H7 (cell line): ENCODE results near the gene NUSAP1. TPM values are rescaled to one million over a fixed set of nuclear protein-coding genes. Genes with fewer than 3 reads are reported as not detected.
A peak's percentile ranks its signal among the peaks of the same experiment; 100 is the strongest.
"Not testable (repeated sequence)": the region's sequence is repeated elsewhere in the genome, so short reads cannot be mapped to it uniquely, and the experiment has no call there.

Experiments used
- DNase-seq: peaks from one replicate; pipeline ENCODE4 v3.0.0; 2012
- H3K27me3 ChIP-seq: 2 replicates; pipeline ENCODE4 v1.6.0; 2011; ENCODE audit warnings: mild to moderate bottlenecking, low read length; ENCODE audit not compliant: control insufficient read depth, insufficient read depth
- H3K36me3 ChIP-seq: replicated peaks from 2 replicates; pipeline ENCODE4 v1.5.1; 2011; ENCODE audit warnings: low read length; ENCODE audit not compliant: control insufficient read depth, insufficient read depth
- H3K4me3 ChIP-seq: 2 replicates; pipeline ENCODE4 v1.5.1; 2011; ENCODE audit warnings: low read depth, mild to moderate bottlenecking, control low read depth, low read length, moderate library complexity; ENCODE audit not compliant: insufficient read depth
- total RNA-seq: library from RNA; depleted of rRNA; stranded (reverse); fragments of >200 nt; shearing (Covaris generic); gene quantifications from 2 replicates; pipeline ENCODE4 v1.2.3, GENCODE V29; 2014; rRNA removed

NUSAP1 gene, protein sequence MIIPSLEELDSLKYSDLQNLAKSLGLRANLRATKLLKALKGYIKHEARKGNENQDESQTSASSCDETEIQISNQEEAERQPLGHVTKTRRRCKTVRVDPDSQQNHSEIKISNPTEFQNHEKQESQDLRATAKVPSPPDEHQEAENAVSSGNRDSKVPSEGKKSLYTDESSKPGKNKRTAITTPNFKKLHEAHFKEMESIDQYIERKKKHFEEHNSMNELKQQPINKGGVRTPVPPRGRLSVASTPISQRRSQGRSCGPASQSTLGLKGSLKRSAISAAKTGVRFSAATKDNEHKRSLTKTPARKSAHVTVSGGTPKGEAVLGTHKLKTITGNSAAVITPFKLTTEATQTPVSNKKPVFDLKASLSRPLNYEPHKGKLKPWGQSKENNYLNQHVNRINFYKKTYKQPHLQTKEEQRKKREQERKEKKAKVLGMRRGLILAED
- 148 and 188 TPM in 2 replicates for total RNA-seq

DNA sequence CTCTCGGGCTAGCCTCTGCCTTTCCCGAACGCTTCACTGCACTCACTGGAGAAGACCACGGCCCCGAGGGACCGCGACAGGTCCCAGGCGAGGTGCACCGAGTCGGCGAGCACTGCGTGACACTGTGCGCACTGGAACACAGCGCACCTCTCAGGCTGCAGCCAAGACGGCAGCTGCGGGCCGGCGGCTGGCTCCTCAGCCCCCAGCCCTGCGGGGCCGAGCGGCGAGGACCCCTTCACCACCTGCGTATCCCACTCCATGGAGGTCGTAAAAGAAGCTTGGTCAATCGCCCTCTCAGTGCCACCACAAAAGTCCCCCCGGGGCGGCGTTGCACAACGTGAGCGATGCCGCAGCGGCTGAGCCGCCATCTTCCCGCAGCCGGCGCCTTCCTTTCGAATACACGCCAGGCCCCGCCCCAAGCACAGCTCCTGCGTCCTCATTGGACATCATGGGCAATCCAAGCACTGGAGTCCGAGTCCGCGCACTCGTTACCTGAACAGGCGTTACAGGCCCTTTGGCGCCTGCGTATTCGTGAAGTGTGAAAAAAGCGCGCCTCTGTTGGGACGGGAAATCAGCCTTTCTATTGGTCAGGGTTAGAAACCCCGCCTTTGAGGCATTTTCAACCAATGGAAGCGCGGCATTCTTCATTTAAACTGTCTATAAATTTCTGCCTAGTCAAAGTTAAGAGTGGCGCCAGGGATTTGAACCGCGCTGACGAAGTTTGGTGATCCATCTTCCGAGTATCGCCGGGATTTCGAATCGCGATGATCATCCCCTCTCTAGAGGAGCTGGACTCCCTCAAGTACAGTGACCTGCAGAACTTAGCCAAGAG, at the start of gene NUSAP1, which contains the start of gene OIP5:
TSS of gene NUSAP1 (plus strand) at position 688 of the 832 bp plus-strand sequence. CDS start at position 765, 77 bp downstream.
TSS of gene OIP5 (minus strand) at position 398 of the 832 bp plus-strand sequence. CDS start at position 368, 30 bp downstream.
- H3K4me3 ChIP-seq: peak within 1 kb of the TSS; percentile 99
- peak; percentile 95 for DNase-seq
- H3K36me3 ChIP-seq: peaks cover 3% of the 10 kb centered on the region; the same call in 1 of the 2 replicates
- H3K27me3 ChIP-seq: no peaks in the 10 kb centered on the region

DNA sequence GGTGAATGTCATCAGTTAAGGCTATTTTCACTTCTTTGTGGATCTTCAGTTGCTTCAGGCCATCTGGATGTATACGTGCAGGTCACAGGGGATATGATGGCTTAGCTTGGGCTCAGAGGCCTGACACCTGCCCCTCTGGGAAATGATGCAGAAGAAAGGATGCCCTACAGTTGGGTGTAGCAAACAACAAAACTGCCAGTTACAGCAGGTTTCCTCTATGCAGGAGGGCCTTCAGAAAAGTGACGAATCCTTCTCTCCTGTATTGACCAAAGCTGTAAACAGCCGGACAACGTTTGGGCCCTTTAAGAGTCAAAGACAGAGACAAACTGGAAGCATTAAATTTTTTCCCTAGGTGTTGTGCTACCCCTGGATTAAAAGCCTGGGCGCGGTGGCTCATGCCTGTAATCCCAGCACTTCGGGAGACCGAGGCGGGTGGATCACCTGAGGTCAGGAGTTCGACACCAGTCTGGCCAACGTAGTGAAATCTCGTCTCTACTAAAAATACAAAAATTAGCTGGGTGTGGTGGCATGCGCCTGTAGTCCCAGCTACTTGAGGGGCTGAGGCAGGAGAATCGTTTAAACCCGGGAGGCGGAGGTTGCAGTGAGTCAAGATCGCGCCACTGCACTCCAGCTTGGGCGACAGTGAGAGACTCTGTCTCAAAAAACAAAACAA, 49.6 kb upstream of the NUSAP1 start:
- not testable (repeated sequence) for H3K27me3 ChIP-seq
- Histone ChIP-seq H3K4me3 (peak overlapping the region; percentile 29), H3K36me3 (peaks cover 18% of the 10 kb centered on the region)
- DNase-seq: peak; percentile 17

DNA sequence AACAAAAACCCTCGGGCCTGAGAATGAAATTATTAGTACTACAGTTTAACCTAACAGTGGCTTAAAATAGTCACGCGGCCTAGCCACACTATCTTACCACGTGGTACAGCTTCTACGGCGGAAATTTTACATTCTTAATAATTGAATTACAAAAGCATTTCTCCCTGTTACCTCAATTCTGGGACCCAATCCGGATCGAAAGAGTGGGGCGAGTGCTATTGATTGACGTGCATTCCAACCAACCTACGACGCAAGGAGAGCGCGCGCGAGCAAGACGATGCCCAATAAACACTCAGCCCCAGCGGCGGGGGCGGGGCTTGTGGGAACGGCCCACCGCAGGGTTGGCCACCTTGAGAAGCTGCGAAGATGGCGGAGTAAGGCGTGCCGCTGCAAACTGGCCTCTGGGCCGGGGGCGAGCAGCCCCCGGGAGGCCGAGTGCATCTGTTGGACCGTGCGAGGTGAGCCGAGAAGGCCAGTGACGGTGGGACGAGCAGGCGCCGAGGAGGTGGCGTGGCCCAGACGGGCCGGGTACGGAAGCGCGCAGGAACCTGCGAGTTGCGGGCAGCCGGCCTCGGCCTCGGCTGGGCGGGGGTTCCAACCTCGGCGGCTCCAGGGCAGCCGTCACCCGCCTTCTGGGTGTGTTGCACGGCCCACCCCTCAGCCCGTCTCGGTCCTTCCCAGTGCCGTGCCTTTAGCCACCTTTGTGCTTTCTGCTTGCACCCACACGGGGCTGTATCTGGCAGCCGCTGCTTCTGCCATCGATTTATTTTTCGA, 48.8 kb upstream of the NUSAP1 start:
- peaks cover 25% of the 10 kb centered on the region for H3K36me3 ChIP-seq
- H3K4me3 ChIP-seq: peak overlapping the region; percentile 99

DNA sequence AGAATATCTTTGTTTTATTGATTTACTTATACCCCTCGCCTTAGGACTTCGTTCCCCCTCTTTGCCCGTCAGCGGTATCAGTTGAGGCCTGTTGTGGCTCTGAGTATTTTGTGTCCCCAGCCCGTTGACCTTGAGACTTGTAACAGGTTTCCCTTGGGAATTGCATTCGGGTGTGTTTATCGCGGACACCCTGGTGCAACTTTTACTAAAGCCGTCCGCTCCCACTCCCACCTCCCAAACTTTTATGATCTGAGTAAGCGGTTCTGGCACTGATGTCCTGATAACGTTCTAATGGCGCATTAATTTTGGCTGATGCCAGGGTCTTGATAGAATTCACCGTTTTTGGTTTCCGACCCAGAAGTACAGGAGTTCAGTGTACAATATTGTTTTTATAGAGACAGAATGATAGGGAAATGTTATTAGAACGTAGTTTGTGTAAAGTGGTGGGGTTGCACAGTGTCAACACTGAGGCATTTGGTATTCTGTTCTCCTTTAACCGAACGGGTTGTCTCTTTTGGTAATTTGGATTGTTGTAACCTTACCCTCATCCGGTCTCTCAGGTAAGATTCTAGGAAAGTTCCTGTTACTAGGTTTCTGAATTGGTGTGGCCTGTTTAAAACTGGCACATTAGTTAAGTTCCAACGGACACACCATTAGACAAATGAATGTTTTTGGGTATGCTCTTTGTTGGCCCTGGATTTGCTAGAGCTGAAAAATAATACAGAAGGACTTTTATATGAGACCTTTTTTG, 48.1 kb upstream of the NUSAP1 start:
- Histone ChIP-seq H3K4me3 (peak overlapping the region; percentile 99), H3K36me3 (peaks cover 23% of the 10 kb centered on the region), H3K27me3 (no peaks in the 10 kb centered on the region)
- DNase-seq: peak; percentile 30

More for the DNA sequence above, 48.8 kb upstream of the NUSAP1 start:
- no peaks in the 10 kb centered on the region for H3K27me3 ChIP-seq
- DNase-seq: peak; percentile 98

DNA sequence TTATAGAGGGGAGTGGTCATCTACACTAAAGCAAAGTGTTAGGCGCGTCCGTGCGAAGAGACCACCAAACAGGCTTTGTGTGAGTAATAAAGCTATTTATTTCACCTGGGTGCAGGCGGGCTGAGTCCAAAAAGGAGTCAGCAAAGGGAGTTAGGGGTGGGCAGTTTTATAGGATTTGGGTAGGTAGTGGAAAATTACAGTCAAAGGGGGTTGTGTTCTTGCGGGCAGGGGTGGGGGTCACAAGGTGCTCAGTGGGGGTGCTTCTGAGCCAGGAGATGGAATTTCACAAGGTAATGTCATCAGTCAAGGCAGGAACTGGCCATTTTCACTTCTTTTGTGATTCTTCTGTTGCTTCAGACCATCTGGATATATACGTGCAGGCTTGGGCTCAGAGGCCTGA, 47.4 kb upstream of the NUSAP1 start:
- peaks cover 19% of the 10 kb centered on the region for H3K36me3 ChIP-seq
- H3K4me3 ChIP-seq: peak overlapping the region; percentile 99
- no peaks in the 10 kb centered on the region for H3K27me3 ChIP-seq
- no peak for DNase-seq

DNA sequence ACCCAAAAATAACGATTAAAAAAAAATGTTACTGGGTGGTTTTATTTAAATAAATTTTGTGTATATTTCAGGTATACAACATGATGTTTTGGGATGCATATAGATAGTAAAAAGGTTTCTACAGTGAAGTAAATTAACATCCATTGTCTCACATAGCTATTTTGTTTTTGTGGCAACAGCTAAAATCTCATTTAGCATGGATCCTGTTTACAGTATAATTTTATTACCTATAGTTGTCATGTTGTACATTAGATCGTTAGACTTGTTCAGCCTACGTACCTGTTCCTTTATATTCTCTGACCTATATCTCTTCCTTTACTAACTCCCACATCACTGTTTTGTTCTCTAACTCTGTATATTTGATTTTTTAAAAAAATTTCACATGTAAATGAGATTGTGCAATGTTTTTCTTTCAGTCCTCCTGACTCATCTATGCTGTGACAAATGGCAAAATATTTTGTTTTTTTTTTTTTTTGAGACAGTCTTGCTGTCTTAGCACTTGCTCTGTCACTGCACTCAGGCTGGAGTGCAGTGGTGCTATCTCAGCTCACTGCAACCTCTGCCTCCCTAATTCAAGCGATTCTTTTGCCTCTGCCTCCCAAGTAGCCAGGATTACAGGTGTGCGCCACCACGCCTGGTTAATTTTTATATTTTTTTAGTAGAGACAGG, 45.9 kb upstream of the NUSAP1 start:
- no peaks in the 10 kb centered on the region for H3K27me3 ChIP-seq
- no peak for DNase-seq
- H3K36me3 ChIP-seq: peaks cover 20% of the 10 kb centered on the region
- H3K4me3 ChIP-seq: no peak overlapping the region

DNA sequence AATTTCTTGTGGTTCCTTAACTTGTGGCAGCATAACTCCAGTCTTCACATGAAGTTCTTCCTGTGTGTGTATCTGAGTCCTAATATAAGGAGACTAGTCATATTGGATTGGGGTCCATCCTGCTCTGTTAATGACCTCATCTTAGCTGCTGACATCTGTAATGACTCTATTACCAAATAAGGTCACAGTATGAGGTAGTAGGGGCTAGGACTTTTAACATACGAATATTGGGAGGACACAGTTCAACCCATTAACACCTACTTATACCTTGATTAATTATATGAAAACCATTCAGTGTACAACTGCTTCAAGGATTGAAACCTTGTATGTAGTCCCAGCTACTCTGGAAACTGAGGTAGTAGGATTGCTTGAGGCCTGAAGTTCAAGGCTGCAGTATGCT, 44.2 kb upstream of the NUSAP1 start:
- Histone ChIP-seq H3K27me3 (no peaks in the 10 kb centered on the region), H3K4me3 (no peak overlapping the region), H3K36me3 (peaks cover 22% of the 10 kb centered on the region)
- DNase-seq: no peak

DNA sequence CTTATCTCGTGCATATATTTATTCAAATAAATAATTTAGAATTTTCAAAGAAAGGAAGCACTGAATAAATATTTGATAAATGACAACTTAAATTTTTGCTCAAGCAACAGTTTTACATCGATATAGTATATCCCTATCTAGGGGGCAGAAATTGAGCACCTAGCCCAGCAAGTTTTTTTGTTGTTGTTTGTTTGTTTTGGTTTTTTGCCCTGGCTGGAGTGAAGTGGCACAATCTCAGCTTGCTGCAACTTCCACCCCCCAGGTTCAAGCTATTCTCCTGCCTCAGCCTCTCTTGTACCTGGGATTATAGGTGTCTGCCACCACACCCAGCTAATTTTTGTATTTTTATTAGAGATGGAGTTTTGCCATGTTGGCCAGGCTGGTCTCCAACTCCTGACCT, 42.7 kb upstream of the NUSAP1 start:
- H3K4me3 ChIP-seq: no peak overlapping the region
- DNase-seq: no peak
- H3K27me3 ChIP-seq: no peaks in the 10 kb centered on the region
- peaks cover 22% of the 10 kb centered on the region for H3K36me3 ChIP-seq

DNA sequence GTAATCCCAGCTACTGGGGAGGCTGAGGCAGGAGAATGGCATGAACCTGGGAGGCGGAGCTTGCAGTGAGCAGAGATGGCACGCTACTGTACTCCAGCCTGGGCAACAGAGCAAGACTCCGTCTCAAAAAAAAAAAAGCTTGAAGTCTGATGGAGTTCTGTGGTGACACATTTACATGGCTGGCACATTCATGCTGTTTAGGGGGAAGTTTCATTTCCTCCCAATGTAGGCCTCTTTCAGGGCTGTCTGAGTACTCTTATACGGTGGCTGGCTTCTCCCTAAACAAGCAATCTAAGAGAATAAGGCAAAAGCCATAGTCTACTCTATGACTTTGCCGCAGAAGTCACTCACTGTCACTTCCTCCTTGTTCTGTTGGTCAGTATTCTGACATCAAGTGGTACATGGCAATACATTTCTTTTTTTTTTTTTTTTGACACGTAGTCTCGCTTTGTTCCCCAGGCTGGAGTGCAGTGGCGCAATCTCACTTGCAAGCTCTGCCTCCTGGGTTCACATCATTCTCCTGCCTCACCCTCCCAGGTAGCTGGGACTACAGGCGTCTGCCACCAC, 41.5 kb upstream of the NUSAP1 start:
- peaks cover 19% of the 10 kb centered on the region for H3K36me3 ChIP-seq
- no peaks in the 10 kb centered on the region for H3K27me3 ChIP-seq
- DNase-seq: no peak
- no peak overlapping the region for H3K4me3 ChIP-seq

DNA sequence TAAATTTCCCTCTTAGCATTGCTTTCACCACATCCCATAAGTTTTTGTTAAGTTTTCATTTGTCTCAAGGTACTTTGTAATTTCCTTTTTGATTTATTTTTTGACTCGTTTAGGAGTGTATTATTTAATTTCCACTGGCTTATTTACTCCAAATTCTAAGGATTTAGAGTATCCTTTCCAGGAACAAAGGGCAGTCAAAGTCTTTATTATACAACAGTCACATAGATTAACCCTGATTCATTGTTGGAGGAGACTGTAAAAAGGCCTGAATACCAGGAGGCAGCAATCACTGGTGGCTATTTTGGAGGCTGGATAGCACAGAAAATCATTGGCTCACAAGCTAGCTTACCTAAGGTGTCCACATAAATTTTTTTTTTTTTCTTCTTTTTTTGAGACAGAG, 40.2 kb upstream of the NUSAP1 start:
- no peak overlapping the region for H3K4me3 ChIP-seq
- peaks cover 11% of the 10 kb centered on the region for H3K36me3 ChIP-seq
- H3K27me3 ChIP-seq: no peaks in the 10 kb centered on the region
- no peak for DNase-seq

DNA sequence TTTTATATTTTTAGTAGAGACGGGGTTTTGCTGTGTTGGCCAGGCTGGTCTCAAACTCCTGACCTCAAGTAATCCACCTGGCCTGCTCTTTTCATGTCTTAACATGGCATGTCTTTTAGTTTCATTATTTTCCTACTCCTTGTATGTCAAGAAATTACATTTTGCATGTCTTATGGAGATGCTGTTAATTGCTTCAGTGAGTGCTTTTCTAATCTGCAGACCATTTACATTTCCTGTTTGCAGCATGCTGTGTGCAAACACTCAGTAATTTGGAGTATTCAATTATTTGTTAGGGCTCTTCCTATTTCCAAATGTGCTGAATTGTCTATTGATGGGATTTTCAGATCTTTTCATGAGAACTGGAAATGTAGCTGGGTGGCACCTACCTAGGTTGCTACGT, 31.5 kb upstream of the NUSAP1 start:
- not testable (repeated sequence) for H3K4me3 ChIP-seq, H3K36me3 ChIP-seq, DNase-seq, H3K27me3 ChIP-seq

DNA sequence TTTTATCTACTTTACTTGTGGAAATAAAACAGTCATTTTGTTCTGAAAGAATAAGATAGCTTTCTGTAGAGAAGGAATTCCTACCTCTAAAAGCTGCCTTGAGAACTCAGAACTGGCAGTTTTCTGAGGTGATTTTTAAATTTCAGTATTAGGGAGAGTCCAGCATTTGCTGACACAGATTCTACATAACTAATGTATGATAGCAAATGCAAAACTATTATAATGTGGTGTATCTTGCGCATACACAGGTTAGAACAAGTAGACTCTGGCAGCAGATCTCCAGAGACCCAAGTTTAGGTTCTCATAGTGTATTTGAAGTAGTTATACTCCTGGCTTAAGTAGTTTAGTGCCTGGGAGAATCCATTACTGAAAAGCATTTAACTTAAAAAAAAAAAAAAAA, 31.1 kb upstream of the NUSAP1 start:
- DNase-seq: no peak
- Histone ChIP-seq H3K27me3 (no peaks in the 10 kb centered on the region), H3K36me3 (peaks cover 1% of the 10 kb centered on the region), H3K4me3 (no peak overlapping the region)
